IMR-90 (cell line): ENCODE measurements around the gene SLC24A3. TPM values are rescaled to one million over a fixed set of nuclear protein-coding genes. Genes with fewer than 3 reads are reported as not detected.

Experiments used
- ATAC-seq: fragments of 200-7000 bp; cut with Tn5 transposase; 2 replicates; pipeline ENCODE4 v1.9.1; 2020; ENCODE audit warnings: low read depth, mild to moderate bottlenecking, moderate library complexity
- BruUV-seq: library from RNA; stranded (reverse); fragments of 400-500 nt; replicated peaks from 2 replicates; lab custom pipeline; 2021; lab: Mats Ljungman, UMichigan
- CTCF ChIA-PET: fragments of 300-600 bp; formaldehyde crosslinking; extraction: SDS; loops from one replicate; lab custom pipeline; 2021; ENCODE audit warnings: antibody characterized with exemption; lab: Yijun Ruan, JAX
- POLR2A ChIA-PET: fragments of 300-600 bp; sonication (Branson Sonifier 250); formaldehyde crosslinking; loops from one replicate; lab custom pipeline; 2022; ENCODE audit warnings: antibody characterized with exemption; ENCODE audit not compliant: unreplicated experiment; lab: Charles Lee
- DNase-seq: peaks from one replicate; pipeline ENCODE4 v3.0.0; 2013
- H2AFZ ChIP-seq: replicated peaks from 2 replicates; pipeline ENCODE3; 2013; ENCODE audit warnings: low read length, mild to moderate bottlenecking; ENCODE audit not compliant: poor library complexity
- H2AK5ac ChIP-seq: 2 replicates; pipeline ENCODE4 v1.6.1; 2013; ENCODE audit warnings: low read depth, low read length, inconsistent platforms
- H2AK9ac ChIP-seq: replicated peaks from 2 replicates; pipeline ENCODE3; 2013; ENCODE audit warnings: mild to moderate bottlenecking, low read depth, low read length, moderate library complexity; ENCODE audit not compliant: poor library complexity
- H2BK120ac ChIP-seq: 2 replicates; pipeline ENCODE4 v1.6.1; 2013; ENCODE audit warnings: low read depth, low read length, inconsistent platforms
- H2BK15ac ChIP-seq: 3 replicates; pipeline ENCODE4 v1.6.1; 2013; ENCODE audit warnings: low read depth, low read length, inconsistent platforms
- H2BK20ac ChIP-seq: 2 replicates; pipeline ENCODE4 v1.6.1; 2013; ENCODE audit warnings: low read depth, mild to moderate bottlenecking, inconsistent platforms, low read length, moderate library complexity
- H2BK5ac ChIP-seq: 2 replicates; pipeline ENCODE4 v1.6.1; 2013; ENCODE audit warnings: mild to moderate bottlenecking, low read depth, low read length, inconsistent platforms; ENCODE audit not compliant: poor library complexity, severe bottlenecking
- H3K14ac ChIP-seq: replicated peaks from 2 replicates; pipeline ENCODE4 v1.6.1; 2013; ENCODE audit warnings: low read depth, low read length, inconsistent platforms
- H3K18ac ChIP-seq: 2 replicates; pipeline ENCODE4 v1.6.1; 2013; ENCODE audit warnings: low read depth, low read length, control low read depth
- H3K23ac ChIP-seq: 2 replicates; pipeline ENCODE4 v1.6.1; 2013; ENCODE audit warnings: low read depth, low read length, inconsistent platforms
- H3K27ac ChIP-seq: 2 replicates; pipeline ENCODE4 v1.5.1; 2013; ENCODE audit warnings: mild to moderate bottlenecking, control low read depth, low read length; ENCODE audit not compliant: insufficient read depth
- H3K27me3 ChIP-seq: 2 replicates; pipeline ENCODE4 v1.6.1; 2013; ENCODE audit warnings: low read length; ENCODE audit not compliant: control insufficient read depth, insufficient read depth
- H3K36me3 ChIP-seq: 2 replicates; pipeline ENCODE4 v1.6.1; 2013; ENCODE audit warnings: low read length, mixed read lengths; ENCODE audit not compliant: control insufficient read depth, insufficient read depth
- H3K4ac ChIP-seq: 2 replicates; pipeline ENCODE4 v1.6.1; 2013; ENCODE audit warnings: low read depth, low read length, inconsistent platforms
- H3K4me1 ChIP-seq: 2 replicates; pipeline ENCODE4 v1.6.1; 2013; ENCODE audit warnings: low read length, mixed read lengths; ENCODE audit not compliant: control insufficient read depth, insufficient read depth
- H3K4me2 ChIP-seq: 2 replicates; pipeline ENCODE4 v1.6.1; 2013; ENCODE audit warnings: low read depth, mild to moderate bottlenecking, control low read depth, low read length, moderate library complexity
- H3K4me3 ChIP-seq: 2 replicates; pipeline ENCODE4 v1.5.1; 2013; ENCODE audit warnings: low read depth, mild to moderate bottlenecking, control low read depth, low read length, moderate library complexity; ENCODE audit not compliant: insufficient read depth
- H3K56ac ChIP-seq: 2 replicates; pipeline ENCODE4 v1.6.1; 2013; ENCODE audit warnings: low read length, inconsistent platforms; ENCODE audit not compliant: insufficient read depth; ENCODE audit errors: extremely low read depth
- H3K79me1 ChIP-seq, 2 experiments: 2 replicates each; pipeline ENCODE4 v1.6.1; 2013; ENCODE audit warnings: low read length in 2 of 2, inconsistent platforms in 1 of 2, low read depth in 1 of 2
- H3K9ac ChIP-seq: 2 replicates; pipeline ENCODE4 v1.6.1; 2013; ENCODE audit warnings: low read depth, low read length, control low read depth
- H3K9me1 ChIP-seq: 2 replicates; pipeline ENCODE4 v1.6.1; 2013; ENCODE audit warnings: low read length, inconsistent platforms; ENCODE audit not compliant: insufficient read depth
- H3K9me3 ChIP-seq: 2 replicates; pipeline ENCODE4 v1.6.1; 2013; ENCODE audit warnings: low read length; ENCODE audit not compliant: control insufficient read depth, insufficient read depth
- H4K20me1 ChIP-seq: 2 replicates; pipeline ENCODE4 v1.6.1; 2013; ENCODE audit warnings: low read length, inconsistent platforms; ENCODE audit not compliant: insufficient read depth
- H4K5ac ChIP-seq: 2 replicates; pipeline ENCODE4 v1.6.1; 2013; ENCODE audit warnings: mild to moderate bottlenecking, low read depth, low read length, control low read depth
- H4K8ac ChIP-seq, 2 experiments: 2 replicates each; pipeline ENCODE4 v1.6.1; 2013; ENCODE audit warnings: low read depth in 2 of 2, low read length in 2 of 2, control low read depth in 1 of 2, inconsistent platforms in 1 of 2
- H4K91ac ChIP-seq: 2 replicates; pipeline ENCODE4 v1.6.1; 2013; ENCODE audit warnings: low read depth, low read length, inconsistent platforms; ENCODE audit not compliant: insufficient read depth
- CTCF ChIP-seq: conservative IDR thresholded peaks from 2 replicates; pipeline ENCODE4 v1.5.1; 2012; ENCODE audit warnings: mild to moderate bottlenecking, low read depth, low read length, improper control_type of control experiment
- MAFK ChIP-seq: IDR thresholded peaks from 2 replicates; pipeline ENCODE4 v1.6.1; 2012; ENCODE audit warnings: low read depth, low read length, improper control_type of control experiment
- SMC3 ChIP-seq: fragments of 150-350 bp; IDR thresholded peaks from 2 replicates; pipeline ENCODE4 v1.6.1; 2016; ENCODE audit warnings: low read depth, mild to moderate bottlenecking, antibody characterized with exemption, low read length, moderate library complexity
- WGBS, 2 experiments: methylation state at CpG; one replicate each; pipeline versions ENCODE4 v1.1.5 to v1.1.7; 2013; ENCODE audit warnings: missing lambda C conversion rate in 2 of 2; ENCODE audit not compliant: insufficient read length in 1 of 2; ENCODE audit errors: extremely low coverage in 2 of 2; 5-methylcytosine and 5-hydroxymethylcytosine counted together
- dilution Hi-C: fragments of 300-500 bp; cut with HindIII; formaldehyde crosslinking; loops from one replicate; pipeline ENCODE4 v1.14.3; 2018; ENCODE audit warnings: low sequenced_read_pairs; ENCODE audit not compliant: unreplicated experiment
- in situ Hi-C: fragments of 300-500 bp; cut with MboI; formaldehyde crosslinking; loops from 3 replicates; pipeline ENCODE4 v1.14.3; 2019; ENCODE audit warnings: low sequenced_read_pairs, inconsistent platforms, mixed read lengths
- intact Hi-C: fragments of 100-400 bp; cut with micrococcal nuclease; formaldehyde crosslinking; loops from 2 replicates; pipeline ENCODE4 v1.10.0; 2022
- polyA plus RNA-seq, 3 experiments: library from polyadenylated mRNA; depleted of rRNA; stranded (reverse); fragments of >200 nt; gene quantifications; 2 replicates each; pipeline ENCODE4 v1.2.3, GENCODE V29; 2012; ENCODE audit warnings: low replicate concordance in 1 of 3
- total RNA-seq: library from RNA; depleted of rRNA; stranded (reverse); fragments of >200 nt; gene quantifications from 2 replicates; pipeline ENCODE4 v1.2.3, GENCODE V29; 2012

Gene SLC24A3
- total and polyA plus RNA-seq, 2 of the 4 experiments (the other 2 are of a cell fraction), result not detected

GRCh38 chr20:19172637-19173036 lies 39.8 kb upstream of the SLC24A3 start:
- BruUV-seq, result no TSS peak
- Histone ChIP-seq H4K5ac (no peak overlapping the region), H3K27ac (no peak overlapping the region), H4K91ac (no peak overlapping the region), H4K8ac (no peak overlapping the region), H3K23ac (no peak overlapping the region), H3K9ac (no peak overlapping the region), H3K56ac (no peak overlapping the region), H2BK120ac (no peak overlapping the region), H3K4me2 (no peak overlapping the region), H4K20me1 (no peaks in the 10 kb centered on the region), H2AK5ac (no peak overlapping the region), H3K18ac (no peak overlapping the region), H3K4me1 (no peaks in the 10 kb centered on the region), H2BK20ac (no peak overlapping the region), H3K27me3 (no peaks in the 10 kb centered on the region), H3K79me1 (no peaks in the 10 kb centered on the region), H3K9me1 (no peaks in the 10 kb centered on the region), H3K9me3 (0 out of 2 replicates have a peak, but pooled peaks cover 2% of the 10 kb centered on the region), H3K4ac (no peak overlapping the region), H2BK5ac (no peak overlapping the region), H2AK9ac (no peak overlapping the region), H3K14ac (no peak overlapping the region), H2BK15ac (no peak overlapping the region), H3K4me3 (no peak overlapping the region), H2AFZ (no peak overlapping the region), H3K36me3 (no peaks in the 10 kb centered on the region)
- no peak for DNase-seq
- intact Hi-C loops, result no loop called here
- ChIA-PET CTCF (no interaction called here), POLR2A (no interaction called here)
- ATAC-seq, result no peak
- in situ Hi-C loops, result no loop called here
- dilution Hi-C loops, result no loop called here
- no peak for TF ChIP-seq SMC3
- no peak for TF ChIP-seq MAFK
- no peak for TF ChIP-seq CTCF
- no CpG with 5 or more reads among the region's 1 CpG for WGBS, 2 experiments
